CD14-positive monocyte (primary cell): ENCODE results near the gene CASD1. TPM values are rescaled to one million over a fixed set of nuclear protein-coding genes. Genes with fewer than 3 reads are reported as not detected.

Experiments used
- DNase-seq, 3 donors: peaks; one replicate each; pipeline ENCODE4 v3.0.0-alpha.2; 2011 to 2022
- H2AFZ ChIP-seq: 2 replicates; pipeline ENCODE4 v1.6.0; 2012; ENCODE audit warnings: mild to moderate bottlenecking, low read depth, low read length, inconsistent platforms; ENCODE audit not compliant: insufficient read depth, poor library complexity, severe bottlenecking
- H3K27ac ChIP-seq, 2 donors: 1 replicate in 1 of 2; 2 replicates in 1 of 2; pipeline ENCODE4 v1.5.1; 2012 to 2013; ENCODE audit warnings: low read length in 2 of 2, control low read depth in 1 of 2, inconsistent platforms in 1 of 2, low read depth in 1 of 2, mild to moderate bottlenecking in 1 of 2
- H3K27me3 ChIP-seq, 2 donors: one replicate each; pipeline versions ENCODE4 v1.6.0 to v1.6.1; 2011 to 2013; ENCODE audit warnings: low read length in 2 of 2; ENCODE audit not compliant: control insufficient read depth in 2 of 2, insufficient read depth in 2 of 2
- H3K36me3 ChIP-seq, 2 donors: replicated peaks in 1 of 2; 1 replicate in 1 of 2; 2 replicates in 1 of 2; pipeline versions ENCODE4 v1.5.1 to v1.6.1; 2012 to 2013; ENCODE audit warnings: low read length in 2 of 2, control low read depth in 1 of 2, inconsistent platforms in 1 of 2, mild to moderate bottlenecking in 1 of 2; ENCODE audit not compliant: insufficient read depth in 2 of 2, control insufficient read depth in 1 of 2
- H3K4me1 ChIP-seq, 2 donors: 1 replicate in 1 of 2; 2 replicates in 1 of 2; pipeline versions ENCODE4 v1.5.1 to v1.6.1; 2012 to 2013; ENCODE audit warnings: low read length in 2 of 2, control low read depth in 1 of 2, inconsistent platforms in 1 of 2, mild to moderate bottlenecking in 1 of 2, moderate library complexity in 1 of 2; ENCODE audit not compliant: insufficient read depth in 2 of 2, control insufficient read depth in 1 of 2
- H3K4me2 ChIP-seq: replicated peaks from 2 replicates; pipeline ENCODE3; 2012; ENCODE audit warnings: low read length, moderate library complexity, mild to moderate bottlenecking; ENCODE audit not compliant: poor library complexity, severe bottlenecking; ENCODE audit errors: extremely low read depth
- H3K4me3 ChIP-seq, 3 experiments: fragments of 200-600 bp in 1 of 3; sonication (generic) in 1 of 3; replicated peaks in 1 of 3; 1 replicate in 2 of 3; 2 replicates in 1 of 3; pipeline ENCODE4 v1.5.1; 2011 to 2013; ENCODE audit warnings: low read length in 3 of 3, mild to moderate bottlenecking in 3 of 3, control low read depth in 2 of 3, low read depth in 2 of 3, inconsistent platforms in 1 of 3, moderate library complexity in 1 of 3
- H3K79me2 ChIP-seq: 2 replicates; pipeline ENCODE4 v1.6.0; 2012; ENCODE audit warnings: mild to moderate bottlenecking, control low read depth, inconsistent platforms, low read length, moderate library complexity; ENCODE audit not compliant: insufficient read depth
- H3K9ac ChIP-seq: 2 replicates; pipeline ENCODE4 v1.6.0; 2017; ENCODE audit warnings: low read length, mild to moderate bottlenecking; ENCODE audit not compliant: insufficient read depth, poor library complexity, severe bottlenecking
- H3K9me3 ChIP-seq, 2 donors: replicated peaks in 1 of 2; 1 replicate in 1 of 2; 2 replicates in 1 of 2; pipeline versions ENCODE4 v1.5.1 to v1.6.1; 2012 to 2013; ENCODE audit warnings: low read length in 2 of 2, control low read depth in 1 of 2; ENCODE audit not compliant: control insufficient read depth in 1 of 2, insufficient read depth in 1 of 2
- H4K20me1 ChIP-seq: 2 replicates; pipeline ENCODE4 v1.6.0; 2012; ENCODE audit warnings: mild to moderate bottlenecking, low read length, control low read depth, moderate library complexity; ENCODE audit not compliant: insufficient read depth
- H3K27ac Mint-ChIP-seq, 7 donors: one replicate each; pipeline ENCODE4 v1.8.0; 2020; ENCODE audit warnings: mild to moderate bottlenecking in 7 of 7, mixed read lengths in 7 of 7, moderate library complexity in 6 of 7, inconsistent platforms in 2 of 7
- H3K27me3 Mint-ChIP-seq, 3 donors: one replicate each; pipeline ENCODE4 v1.8.0; 2021 to 2022; ENCODE audit warnings: low read depth in 3 of 3, mild to moderate bottlenecking in 3 of 3, mixed read lengths in 3 of 3, moderate library complexity in 3 of 3, inconsistent platforms in 1 of 3
- H3K36me3 Mint-ChIP-seq, 2 donors: one replicate each; pipeline ENCODE4 v1.8.0; 2020; ENCODE audit warnings: mixed read lengths in 2 of 2, inconsistent platforms in 1 of 2, mild to moderate bottlenecking in 1 of 2
- H3K4me1 Mint-ChIP-seq: one replicate; pipeline ENCODE4 v1.8.0; 2020; ENCODE audit warnings: mild to moderate bottlenecking, mixed read lengths
- H3K4me3 Mint-ChIP-seq, 2 donors: one replicate each; pipeline ENCODE4 v1.8.0; 2020; ENCODE audit warnings: mild to moderate bottlenecking in 2 of 2, mixed read lengths in 2 of 2, moderate library complexity in 1 of 2
- H3K9me3 Mint-ChIP-seq, 7 donors: one replicate each; pipeline ENCODE4 v1.8.0; 2020 to 2022; ENCODE audit warnings: mixed read lengths in 7 of 7, mild to moderate bottlenecking in 6 of 7, moderate library complexity in 6 of 7, inconsistent platforms in 2 of 7
- CTCF ChIP-seq: fragments of 200-600 bp; IDR thresholded peaks from one replicate; pipeline ENCODE4 v1.8.0; 2022; ENCODE audit warnings: antibody characterized with exemption, mild to moderate bottlenecking
- whole genome bisulfite sequencing: methylation state at CpG from one replicate; pipeline ENCODE4 v1.1.5; 2013; ENCODE audit warnings: missing lambda C conversion rate; ENCODE audit not compliant: insufficient coverage; 5-methylcytosine and 5-hydroxymethylcytosine counted together
- intact Hi-C, 2 donors: fragments of 100-400 bp; cut with micrococcal nuclease; formaldehyde crosslinking; loops; one replicate each; pipeline versions ENCODE4 v1.15.0 to v1.15.1; 2023
- polyA plus RNA-seq, 3 donors: library from polyadenylated mRNA; depleted of rRNA in 1 of 3; unstranded in 2 of 3; stranded (reverse) in 1 of 3; fragments of 300-500 nt in 2 of 3; fragments of >200 nt in 1 of 3; fragmentation: Illumina TruSeq in 2 of 3; gene quantifications; 1 replicate in 2 of 3; 2 replicates in 1 of 3; pipeline ENCODE4 v1.2.3, GENCODE V29; 2012 to 2021

Gene CASD1
- polyA plus RNA-seq, 3 donors: 2.0 to 4.4 (median 3.6) TPM

GRCh38 chr7:94530109-94530508 lies 20.5 kb downstream of the CASD1 start:
- H4K20me1 ChIP-seq: no peaks in the 10 kb centered on the region
- no peak for TF ChIP-seq CTCF
- no peak for DNase-seq
- no peak overlapping the region for H3K27ac Mint-ChIP-seq
- WGBS: 22% methylated on average over 1 of the region's 3 CpGs
- H3K9me3 Mint-ChIP-seq: no peaks in the 10 kb centered on the region
- no peaks in the 10 kb centered on the region for H3K27me3 ChIP-seq
- no peaks in the 10 kb centered on the region for H3K4me1 Mint-ChIP-seq
- H3K4me2 ChIP-seq: no peak overlapping the region
- peaks cover 13 to 20% of the 10 kb centered on the region in 2 donors for H3K36me3 Mint-ChIP-seq
- no peaks in the 10 kb centered on the region for H3K27me3 Mint-ChIP-seq
- peaks cover 14 to 38% of the 10 kb centered on the region in 2 donors for H3K36me3 ChIP-seq
- no peak overlapping the region for H3K4me3 Mint-ChIP-seq
- no peak overlapping the region for H3K27ac ChIP-seq
- H3K9ac ChIP-seq: no peak overlapping the region
- H3K9me3 ChIP-seq: no peaks in the 10 kb centered on the region
- H3K4me1 ChIP-seq: no peaks in the 10 kb centered on the region
- intact Hi-C loops: no loop called here
- no peak overlapping the region for H2AFZ ChIP-seq
- no peaks in the 10 kb centered on the region for H3K79me2 ChIP-seq
- no peak overlapping the region for H3K4me3 ChIP-seq

- Histone ChIP-seq H3K36me3 (peaks cover 17 to 44% of the 10 kb centered on the region in 2 donors), H3K79me2 (no peaks in the 10 kb centered on the region), H3K9ac (no peak overlapping the region), H4K20me1 (no peaks in the 10 kb centered on the region), H3K4me1 (no peaks in the 10 kb centered on the region), H2AFZ (no peak overlapping the region), H3K27ac (no peak overlapping the region), H3K9me3 (no peaks in the 10 kb centered on the region), H3K27me3 (no peaks in the 10 kb centered on the region), H3K4me3 (no peak overlapping the region), H3K4me2 (no peak overlapping the region)
- Mint-ChIP-seq H3K4me3 (no peak overlapping the region), H3K27me3 (no peaks in the 10 kb centered on the region), H3K9me3 (no peaks in the 10 kb centered on the region), H3K27ac (no peak overlapping the region), H3K4me1 (no peaks in the 10 kb centered on the region), H3K36me3 (peaks cover 25 to 30% of the 10 kb centered on the region in 2 donors)
- no peak for TF ChIP-seq CTCF
- WGBS: no CpG with 5 or more reads among the region's 2 CpGs
- no peak for DNase-seq
- intact Hi-C loops: no loop called here
Observed at GRCh38 chr7:94532676-94533075, 23.1 kb downstream of the CASD1 start.
